Gastroesophageal sphincter (tissue), 3 donors: Measurements from ENCODE around the gene NR0B2.

Source experiments
- CTCF ChIP-seq, 4 experiments: fragments of 200-600 bp in 2 of 4; fragments of 450-650 bp in 2 of 4; sonication (generic) in 1 of 4; IDR thresholded peaks; one replicate each; pipeline ENCODE4 v1.5.1; 2017 to 2019; ENCODE audit warnings: antibody characterized with exemption in 4 of 4, mild to moderate bottlenecking in 2 of 4, moderate library complexity in 2 of 4
- POLR2A ChIP-seq, 2 donors: fragments of 450-650 bp; IDR thresholded peaks; one replicate each; pipeline ENCODE4 v1.6.1; 2017; ENCODE audit warnings: antibody characterized with exemption in 2 of 2, mild to moderate bottlenecking in 2 of 2, moderate library complexity in 1 of 2

GRCh38 chr1:26894263-26894662 is 19.5 kb downstream of the NR0B2 start:
- TF ChIP-seq CTCF (IDR thresholded peaks at IDR 0.05): no peak
- no peak for TF ChIP-seq POLR2A (IDR thresholded peaks at IDR 0.05)
